ENCODE measurements around the gene SLC5A9.
"Not testable (repeated sequence)": the region's sequence is repeated elsewhere in the genome, so short reads cannot be mapped to it uniquely, and the experiment has no call there.

SLC5A9 gene

GRCh38 chr1:48222501-48223242, at the start of gene SLC5A9:
TSS of gene SLC5A9 (plus strand) at chr1:48222716. CDS start at chr1:48222737, 21 bp downstream.
- DNase-seq, result no peak

- DNase-seq, result no peak
These were observed 47.4 kb upstream of the SLC5A9 start for GRCh38 chr1:48175116-48175515.

- no peak for DNase-seq
These were observed 45.3 kb upstream of the SLC5A9 start for GRCh38 chr1:48177257-48177656.

GRCh38 chr1:48181669-48182367, 40.7 kb upstream of the SLC5A9 start:
- DNase-seq, result no peak

- DNase-seq, result no peak
These were observed 40.1 kb upstream of the SLC5A9 start for GRCh38 chr1:48182439-48182838.

GRCh38 chr1:48186306-48186839, 36.1 kb upstream of the SLC5A9 start:
- no peak for DNase-seq

- no peak for DNase-seq
These were observed 34.5 kb upstream of the SLC5A9 start for GRCh38 chr1:48187969-48188563.

- DNase-seq, result no peak
These were observed 31.6 kb upstream of the SLC5A9 start for GRCh38 chr1:48190881-48191280.

- no peak for DNase-seq
These were observed 27.7 kb upstream of the SLC5A9 start for GRCh38 chr1:48194801-48195200.

GRCh38 chr1:48196237-48196636, 26.3 kb upstream of the SLC5A9 start:
- DNase-seq, result no peak

- DNase-seq, result no peak
These were observed 23.5 kb upstream of the SLC5A9 start for GRCh38 chr1:48198970-48199369.

GRCh38 chr1:48200166-48200900, 22.2 kb upstream of the SLC5A9 start:
- DNase-seq, result no peak

GRCh38 chr1:48202030-48202752, 20.3 kb upstream of the SLC5A9 start:
- peak; percentile 42 for DNase-seq

GRCh38 chr1:48203287-48203900, 19.1 kb upstream of the SLC5A9 start:
- no peak for DNase-seq

GRCh38 chr1:48205522-48205921, 17.0 kb upstream of the SLC5A9 start:
- DNase-seq, result no peak

GRCh38 chr1:48206371-48206770, 16.1 kb upstream of the SLC5A9 start:
- DNase-seq, result no peak

- DNase-seq, result no peak
These were observed 15.4 kb upstream of the SLC5A9 start for GRCh38 chr1:48207131-48207530.

- no peak for DNase-seq
These were observed 14.9 kb upstream of the SLC5A9 start for GRCh38 chr1:48207536-48208075.

GRCh38 chr1:48208251-48208650, 14.3 kb upstream of the SLC5A9 start:
- no peak for DNase-seq

- no peak for DNase-seq
These were observed 13.9 kb upstream of the SLC5A9 start for GRCh38 chr1:48208652-48209051.

GRCh38 chr1:48213462-48213861, 9.1 kb upstream of the SLC5A9 start:
- not testable (repeated sequence) for DNase-seq

GRCh38 chr1:48214366-48214765, 8.2 kb upstream of the SLC5A9 start:
- DNase-seq, result not testable (repeated sequence)
